ENCODE results near the gene C1orf74.

C1orf74 gene

GRCh38 chr1:209784265-209785169, at the start of gene C1orf74:
Gene C1orf74 (minus strand): TSS chr1:209784559. CDS start chr1:209783634, 925 bp downstream.
- peak; percentile 99 for DNase-seq (ENCODE audit: low read depth in 2 of 2)

- DNase-seq (ENCODE audit: low read depth in 2 of 2), result no peak
Observed at GRCh38 chr1:209831615-209832014, 47.3 kb upstream of the C1orf74 start.

GRCh38 chr1:209830722-209831121, 46.4 kb upstream of the C1orf74 start:
- no peak for DNase-seq (ENCODE audit: low read depth in 2 of 2)

GRCh38 chr1:209829716-209830115, 45.4 kb upstream of the C1orf74 start:
- DNase-seq (ENCODE audit: low read depth in 2 of 2), result no peak

- DNase-seq (ENCODE audit: low read depth in 2 of 2), result peak; percentile 87 to 91
Observed at GRCh38 chr1:209827384-209828262, 43.3 kb upstream of the C1orf74 start, which contains the start of gene UTP25. Gene UTP25 (plus strand): TSS chr1:209827972. CDS start chr1:209828064, 92 bp downstream.

GRCh38 chr1:209825591-209826434, 41.5 kb upstream of the C1orf74 start:
- DNase-seq (ENCODE audit: low read depth in 2 of 2), result no peak

- DNase-seq (ENCODE audit: low read depth in 2 of 2), result no peak
Observed at GRCh38 chr1:209823143-209824041, 39.0 kb upstream of the C1orf74 start.

GRCh38 chr1:209822706-209823105, 38.3 kb upstream of the C1orf74 start:
- DNase-seq (ENCODE audit: low read depth in 2 of 2), result no peak

- no peak for DNase-seq (ENCODE audit: low read depth in 2 of 2)
Observed at GRCh38 chr1:209820986-209821385, 36.6 kb upstream of the C1orf74 start.

- DNase-seq (ENCODE audit: low read depth in 2 of 2), result no peak
Observed at GRCh38 chr1:209819058-209819457, 34.7 kb upstream of the C1orf74 start.

GRCh38 chr1:209817691-209818090, 33.3 kb upstream of the C1orf74 start:
- DNase-seq (ENCODE audit: low read depth in 2 of 2), result no peak

- no peak for DNase-seq (ENCODE audit: low read depth in 2 of 2)
Observed at GRCh38 chr1:209816923-209817322, 32.6 kb upstream of the C1orf74 start.

- no peak for DNase-seq (ENCODE audit: low read depth in 2 of 2)
Observed at GRCh38 chr1:209815931-209816341, 31.6 kb upstream of the C1orf74 start.

- no peak for DNase-seq (ENCODE audit: low read depth in 2 of 2)
Observed at GRCh38 chr1:209815490-209815889, 31.1 kb upstream of the C1orf74 start.

GRCh38 chr1:209813902-209814301, 29.5 kb upstream of the C1orf74 start:
- DNase-seq (ENCODE audit: low read depth in 2 of 2), result no peak

GRCh38 chr1:209810783-209811182, 26.4 kb upstream of the C1orf74 start:
- DNase-seq (ENCODE audit: low read depth in 2 of 2), result no peak

GRCh38 chr1:209809611-209810010, 25.3 kb upstream of the C1orf74 start:
- DNase-seq (ENCODE audit: low read depth in 2 of 2), result no peak

GRCh38 chr1:209808059-209808581, 23.8 kb upstream of the C1orf74 start:
- no peak for DNase-seq (ENCODE audit: low read depth in 2 of 2)

- DNase-seq (ENCODE audit: low read depth in 2 of 2), result no peak
Observed at GRCh38 chr1:209807509-209807908, 23.1 kb upstream of the C1orf74 start.
